ENCODE measurements around the gene FGD6. TPM values are rescaled to one million over a fixed set of nuclear protein-coding genes. Genes with fewer than 3 reads are reported as not detected.

Gene FGD6
- total and polyA plus RNA-seq, 2 donors (not counting 1 experiment from before 2014, with no cell fraction given) = 1.2 to 8.4 TPM

- no peak overlapping the region for H3K9ac ChIP-seq (ENCODE audit: low read length)
- ChIA-PET POLR2A (no interaction called here), CTCF (no interaction called here)
- H3K4me2 ChIP-seq (replicated peaks; ENCODE audit: low read depth, low read length, poor library complexity, severe bottlenecking) = no peak overlapping the region
- no peak overlapping the region for H2AFZ ChIP-seq (ENCODE audit: insufficient read depth, low read depth, low read length, poor library complexity, severe bottlenecking)
- H3K4me1 ChIP-seq (ENCODE audit: control insufficient read depth in 2 of 2, insufficient read depth in 2 of 2, low read length in 2 of 2) = peaks cover 0 to 6% of the 10 kb centered on the region in 2 donors
- Mint-ChIP-seq H3K27me3 (no peaks in the 10 kb centered on the region), H3K27ac (no peak overlapping the region), H3K9me3 (ENCODE audit: insufficient read depth) (no peaks in the 10 kb centered on the region), H3K4me3 (no peak overlapping the region), H3K4me1 (peaks cover 23% of the 10 kb centered on the region)
- DNase-seq = no peak
- peaks cover 0 to 7% of the 10 kb centered on the region in 2 experiments for H3K36me3 ChIP-seq (replicated peaks in 1 of 2; ENCODE audit: control extremely low read depth in 1 of 2, control insufficient read depth in 1 of 2, extremely low read depth in 1 of 2, insufficient read depth in 2 of 2, low read length in 1 of 2)
- H3K27ac ChIP-seq (ENCODE audit: low read length in 2 of 2) = no peak overlapping the region
- H4K20me1 ChIP-seq (ENCODE audit: control insufficient read depth, insufficient read depth, low read length, poor library complexity, severe bottlenecking) = peaks cover 16% of the 10 kb centered on the region
- WGBS (ENCODE audit: insufficient coverage) = 98% methylated on average over 6 of the region's 7 CpGs
- no peaks in the 10 kb centered on the region for H3K9me3 ChIP-seq (ENCODE audit: control extremely low read depth in 1 of 3, control insufficient read depth in 2 of 3, insufficient read depth in 1 of 3, low read length in 2 of 3)
- TF ChIP-seq CTCF (IDR thresholded peaks at IDR 0.05) = no peak
- no peak for TF ChIP-seq EZH2 (IDR thresholded peaks at IDR 0.05; ENCODE audit: borderline replicate concordance, insufficient read depth, low read depth, low read length, poor library complexity, severe bottlenecking)
- no peaks in the 10 kb centered on the region for H3K27me3 ChIP-seq (replicated peaks in 1 of 4; ENCODE audit: control extremely low read depth in 1 of 4, control insufficient read depth in 3 of 4, insufficient read depth in 4 of 4, low read length in 3 of 4)
- no peak overlapping the region for H3K4me3 ChIP-seq (ENCODE audit: control extremely low read depth in 1 of 5, extremely low read depth in 1 of 5, insufficient read depth in 1 of 5, low read depth in 2 of 5, low read length in 4 of 5)
- peaks cover 89% of the 10 kb centered on the region for H3K79me2 ChIP-seq (ENCODE audit: control insufficient read depth, insufficient read depth, low read length)
- ATAC-seq (ENCODE audit: low read depth) = no peak
- intact Hi-C loops (cut with micrococcal nuclease) = no loop called here
These were observed 12.4 kb upstream of the FGD6 start for GRCh38 chr12:95229636-95230035.

GRCh38 chr12:95228617-95229016 lies 11.3 kb upstream of the FGD6 start:
- H3K9me3 ChIP-seq (ENCODE audit: control extremely low read depth in 1 of 3, control insufficient read depth in 2 of 3, insufficient read depth in 1 of 3, low read length in 2 of 3) = no peaks in the 10 kb centered on the region
- H3K9ac ChIP-seq (ENCODE audit: low read length) = no peak overlapping the region
- no peaks in the 10 kb centered on the region for H3K27me3 ChIP-seq (replicated peaks in 1 of 4; ENCODE audit: control extremely low read depth in 1 of 4, control insufficient read depth in 3 of 4, insufficient read depth in 4 of 4, low read length in 3 of 4)
- DNase-seq (no peak), ATAC-seq (ENCODE audit: low read depth) (no peak)
- H3K4me1 ChIP-seq (ENCODE audit: control insufficient read depth in 2 of 2, insufficient read depth in 2 of 2, low read length in 2 of 2) = peaks cover 0 to 6% of the 10 kb centered on the region in 2 donors
- Mint-ChIP-seq H3K4me1 (peaks cover 25% of the 10 kb centered on the region), H3K27ac (no peak overlapping the region), H3K27me3 (no peaks in the 10 kb centered on the region), H3K4me3 (no peak overlapping the region), H3K9me3 (ENCODE audit: insufficient read depth) (no peaks in the 10 kb centered on the region)
- TF ChIP-seq EZH2 (IDR thresholded peaks at IDR 0.05; ENCODE audit: borderline replicate concordance, insufficient read depth, low read depth, low read length, poor library complexity, severe bottlenecking) (no peak), CTCF (IDR thresholded peaks at IDR 0.05) (no peak)
- CTCF ChIA-PET = no interaction called here
- no peak overlapping the region for H2AFZ ChIP-seq (ENCODE audit: insufficient read depth, low read depth, low read length, poor library complexity, severe bottlenecking)
- H3K27ac ChIP-seq (ENCODE audit: low read length in 2 of 2) = no peak overlapping the region
- no peak overlapping the region for H3K4me2 ChIP-seq (replicated peaks; ENCODE audit: low read depth, low read length, poor library complexity, severe bottlenecking)
- H4K20me1 ChIP-seq (ENCODE audit: control insufficient read depth, insufficient read depth, low read length, poor library complexity, severe bottlenecking) = peaks cover 25% of the 10 kb centered on the region
- POLR2A ChIA-PET = no interaction called here
- intact Hi-C loops (cut with micrococcal nuclease) = no loop called here
- H3K79me2 ChIP-seq (ENCODE audit: control insufficient read depth, insufficient read depth, low read length) = peaks cover 91% of the 10 kb centered on the region
- WGBS (ENCODE audit: insufficient coverage) = 100% methylated on average over 1 of the region's 2 CpGs
- peaks cover 0 to 11% of the 10 kb centered on the region in 2 experiments for H3K36me3 ChIP-seq (replicated peaks in 1 of 2; ENCODE audit: control extremely low read depth in 1 of 2, control insufficient read depth in 1 of 2, extremely low read depth in 1 of 2, insufficient read depth in 2 of 2, low read length in 1 of 2)
- no peak overlapping the region for H3K4me3 ChIP-seq (ENCODE audit: control extremely low read depth in 1 of 5, extremely low read depth in 1 of 5, insufficient read depth in 1 of 5, low read depth in 2 of 5, low read length in 4 of 5)
